Measurements from ENCODE around the gene KIAA0825.

GRCh38 chr5:94181895-94182294, 436.5 kb downstream of the KIAA0825 start:
- TF ChIP-seq TAF1 (IDR thresholded peaks at IDR 0.05; ENCODE audit: low read depth), result no peak
- TF ChIP-seq CTCF (IDR thresholded peaks at IDR 0.05; ENCODE audit: poor library complexity, severe bottlenecking), result no peak
- TF ChIP-seq EP300 (conservative IDR thresholded peaks at IDR 0.05; ENCODE audit: poor library complexity, severe bottlenecking), result no peak
- no peak for TF ChIP-seq POLR2AphosphoS5 (IDR thresholded peaks at IDR 0.05)
- TF ChIP-seq RAD21 (conservative IDR thresholded peaks at IDR 0.05), result no peak
